Tibial artery (tissue), 4 donors: Measurements from ENCODE around the gene LFNG.

Experiments used
- DNase-seq, 2 donors: peaks; one replicate each; pipeline ENCODE4 v3.0.0-alpha.2; 2019
- H3K27ac ChIP-seq, 2 donors: fragments of 200-600 bp; sonication (generic) in 1 of 2; 1 replicate in 1 of 2; 2 replicates in 1 of 2; pipeline ENCODE4 v1.5.1; 2018 to 2019; ENCODE audit warnings: mild to moderate bottlenecking in 1 of 2
- H3K27me3 ChIP-seq, 2 donors: fragments of 200-600 bp; sonication (generic) in 1 of 2; one replicate each; pipeline versions ENCODE4 v1.5.1 to v1.6.0; 2016 to 2019
- H3K36me3 ChIP-seq, 3 donors: fragments of 200-600 bp; sonication (generic) in 2 of 3; one replicate each; pipeline ENCODE4 v1.5.1; 2016 to 2019; ENCODE audit warnings: mild to moderate bottlenecking in 2 of 3
- H3K4me1 ChIP-seq, 4 donors: fragments of 200-600 bp; sonication (generic) in 2 of 4; 1 replicate in 3 of 4; 2 replicates in 1 of 4; pipeline ENCODE4 v1.5.1; 2016 to 2019
- H3K4me3 ChIP-seq, 2 donors: fragments of 200-600 bp; sonication (generic) in 1 of 2; 1 replicate in 1 of 2; 2 replicates in 1 of 2; pipeline ENCODE4 v1.5.1; 2018 to 2019; ENCODE audit warnings: mild to moderate bottlenecking in 2 of 2
- H3K9me3 ChIP-seq, 3 donors: fragments of 200-600 bp; sonication (generic) in 1 of 3; one replicate each; pipeline ENCODE4 v1.5.1; 2016 to 2019
- CTCF ChIP-seq, 2 experiments: fragments of 200-600 bp in 1 of 2; fragments of 450-650 bp in 1 of 2; IDR thresholded peaks; one replicate each; pipeline ENCODE4 v1.5.1; 2017 to 2019; ENCODE audit warnings: antibody characterized with exemption in 2 of 2, mild to moderate bottlenecking in 1 of 2, moderate library complexity in 1 of 2
- intact Hi-C: fragments of 100-400 bp; cut with DNase I; formaldehyde crosslinking; loops from one replicate; pipeline ENCODE4 v1.15.0; 2023; ENCODE audit warnings: low total_unique reads

LFNG gene

GRCh38 chr7:2505401-2505800, 14.2 kb upstream of the LFNG start:
- H3K27me3 ChIP-seq, result peaks cover 0 to 24% of the 10 kb centered on the region in 2 donors
- H3K4me3 ChIP-seq, result no peak overlapping the region
- no peak for TF ChIP-seq CTCF (IDR thresholded peaks at IDR 0.05)
- intact Hi-C loops, result no loop called here
- no peak overlapping the region for H3K27ac ChIP-seq
- peaks cover 0 to 19% (median 0%) of the 10 kb centered on the region in 4 donors for H3K4me1 ChIP-seq
- no peak for DNase-seq
- H3K9me3 ChIP-seq, result no peaks in the 10 kb centered on the region
- H3K36me3 ChIP-seq, result no peaks in the 10 kb centered on the region

- H3K27me3 ChIP-seq, result peaks cover 0 to 14% of the 10 kb centered on the region in 2 donors
- intact Hi-C loops, result no loop called here
- no peak overlapping the region for H3K4me3 ChIP-seq
- H3K4me1 ChIP-seq, result peaks cover 0 to 22% (median 0%) of the 10 kb centered on the region in 4 donors
- H3K9me3 ChIP-seq, result no peaks in the 10 kb centered on the region
- DNase-seq, result no peak
- no peaks in the 10 kb centered on the region for H3K36me3 ChIP-seq
- TF ChIP-seq CTCF (IDR thresholded peaks at IDR 0.05), result no peak
- no peak overlapping the region for H3K27ac ChIP-seq
These were observed 12.2 kb upstream of the LFNG start for GRCh38 chr7:2507208-2507916.

- Histone ChIP-seq H3K4me1 (peaks cover 0 to 25% (median 0%) of the 10 kb centered on the region in 4 donors), H3K27ac (no peak overlapping the region), H3K9me3 (no peaks in the 10 kb centered on the region), H3K27me3 (peaks cover 0 to 9% of the 10 kb centered on the region in 2 donors), H3K4me3 (no peak overlapping the region), H3K36me3 (no peaks in the 10 kb centered on the region)
- DNase-seq, result no peak
- intact Hi-C loops, result no loop called here
- no peak for TF ChIP-seq CTCF (IDR thresholded peaks at IDR 0.05)
These were observed 11.7 kb upstream of the LFNG start for GRCh38 chr7:2507917-2508306.

GRCh38 chr7:2508327-2509215, 11.0 kb upstream of the LFNG start:
- peak in 1 of 2 donors; percentile 62 for DNase-seq
- H3K4me3 ChIP-seq, result no peak overlapping the region
- H3K27me3 ChIP-seq, result peaks cover 0 to 2% of the 10 kb centered on the region in 2 donors
- H3K36me3 ChIP-seq, result no peaks in the 10 kb centered on the region
- no peaks in the 10 kb centered on the region for H3K9me3 ChIP-seq
- H3K4me1 ChIP-seq, result peaks cover 0 to 25% (median 0%) of the 10 kb centered on the region in 4 donors
- H3K27ac ChIP-seq, result no peak overlapping the region
- TF ChIP-seq CTCF (IDR thresholded peaks at IDR 0.05), result no peak
- intact Hi-C loops, result no loop called here

GRCh38 chr7:2509298-2509906, 10.2 kb upstream of the LFNG start:
- H3K4me3 ChIP-seq, result no peak overlapping the region
- H3K27me3 ChIP-seq, result no peaks in the 10 kb centered on the region
- intact Hi-C loops, result no loop called here
- no peak for TF ChIP-seq CTCF (IDR thresholded peaks at IDR 0.05)
- H3K4me1 ChIP-seq, result peaks cover 0 to 25% (median 0%) of the 10 kb centered on the region in 4 donors
- H3K9me3 ChIP-seq, result no peaks in the 10 kb centered on the region
- DNase-seq, result no peak
- H3K27ac ChIP-seq, result no peak overlapping the region
- no peaks in the 10 kb centered on the region for H3K36me3 ChIP-seq
